Measurements from ENCODE around the gene CMTM3.
"Not testable (repeated sequence)": the region's sequence is repeated elsewhere in the genome, so short reads cannot be mapped to it uniquely, and the experiment has no call there.

Gene CMTM3

DNA sequence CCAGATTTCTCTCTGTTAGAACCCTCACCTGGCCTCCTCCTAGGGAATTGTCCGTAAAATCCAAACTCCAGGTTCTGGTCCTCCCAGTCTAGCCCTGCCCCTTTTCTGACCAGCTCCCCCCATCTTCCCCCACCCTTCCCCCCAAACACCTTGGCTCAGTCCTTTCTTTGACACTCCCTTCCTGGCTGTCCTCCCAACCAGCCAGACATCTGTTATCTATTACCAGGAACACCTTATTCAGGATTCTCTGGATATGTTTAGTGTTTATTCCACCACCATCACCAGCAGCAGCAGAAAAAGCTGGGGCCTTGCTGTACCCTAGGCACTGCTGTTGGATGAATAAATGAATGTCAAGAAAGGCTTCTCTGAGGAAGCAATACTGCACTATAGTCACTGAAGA lies 4.0 kb upstream of the CMTM3 start:
- FAIRE-seq = no peak
- no peak for DNase-seq (ENCODE audit: insufficient read length)
- TF ChIP-seq POLR2A (IDR thresholded peaks at IDR 0.05; ENCODE audit: low read depth, low read length) (no peak), TAF1 (IDR thresholded peaks at IDR 0.05; ENCODE audit: borderline replicate concordance, low read depth, low read length) (no peak), POLR2AphosphoS5 (IDR thresholded peaks at IDR 0.05; ENCODE audit: low read depth, low read length) (no peak)

DNA sequence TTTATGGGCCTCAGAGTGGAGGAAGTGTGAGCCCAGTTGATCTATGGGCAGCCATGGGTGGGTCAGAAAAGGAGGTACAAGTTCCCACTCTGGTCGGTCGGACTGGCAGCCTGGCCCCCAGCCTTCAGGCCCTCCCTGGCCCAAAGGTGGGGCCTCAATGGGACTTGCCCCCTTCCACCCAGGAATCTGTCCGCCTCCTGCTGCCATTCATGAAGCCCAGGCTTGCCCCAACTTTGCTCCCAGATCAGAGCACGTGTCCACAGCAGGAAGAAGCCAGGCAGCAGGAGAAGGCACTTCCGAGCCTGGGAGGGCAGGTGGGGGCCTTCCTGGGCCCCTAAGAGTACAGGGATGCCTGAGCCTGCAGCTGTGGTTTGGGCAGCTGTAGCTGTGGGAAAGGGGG lies 3.0 kb upstream of the CMTM3 start:
- no peak for TF ChIP-seq TAF1 (IDR thresholded peaks at IDR 0.05; ENCODE audit: borderline replicate concordance, low read depth, low read length)
- TF ChIP-seq POLR2A (IDR thresholded peaks at IDR 0.05; ENCODE audit: low read depth, low read length) = no peak
- no peak for TF ChIP-seq POLR2AphosphoS5 (IDR thresholded peaks at IDR 0.05; ENCODE audit: low read depth, low read length)
- no peak for DNase-seq (ENCODE audit: insufficient read length)
- no peak for FAIRE-seq

DNA sequence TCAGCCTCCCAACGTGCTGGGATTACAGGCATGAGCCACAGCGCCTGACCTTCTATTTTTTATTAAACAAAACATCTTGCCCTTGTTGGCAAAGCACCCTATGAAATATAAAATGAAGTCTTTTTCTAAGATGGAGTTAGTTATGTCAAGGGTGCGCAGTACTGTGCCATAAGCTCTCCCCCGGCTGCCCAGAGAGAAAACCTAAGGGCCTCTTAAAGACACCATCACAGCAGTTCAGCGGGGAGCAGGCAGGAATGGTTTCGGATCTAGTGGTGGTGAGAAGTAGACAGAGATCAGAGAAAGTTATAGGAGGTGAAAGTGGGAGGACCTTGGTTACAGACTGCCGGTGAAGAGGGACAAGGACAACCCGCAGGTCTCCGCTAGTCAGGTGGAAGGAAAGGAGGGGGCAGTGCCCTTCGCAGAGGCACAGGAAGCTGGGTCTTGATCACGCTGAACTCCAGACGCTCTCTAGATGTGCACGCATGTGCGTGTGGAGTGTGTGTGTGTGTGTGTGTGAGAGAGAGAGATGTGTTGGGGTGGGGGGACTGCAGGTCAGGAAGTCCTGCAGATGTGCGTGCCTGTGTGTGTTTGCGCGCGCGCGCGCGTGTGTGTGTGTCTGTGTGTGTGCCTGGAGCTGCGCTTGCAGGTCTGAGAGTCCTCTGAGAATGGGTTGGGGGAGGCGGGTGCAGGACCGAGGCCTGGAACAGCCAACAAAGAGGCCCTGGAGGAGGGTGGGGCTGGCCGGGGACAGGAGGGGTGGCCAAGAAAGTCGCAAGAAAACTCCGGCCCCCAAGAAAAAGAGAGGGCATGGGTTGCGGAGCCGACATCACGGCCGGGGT lies 748 bp upstream of the CMTM3 start:
- DNase-seq (ENCODE audit: insufficient read length) (peak; percentile 56), FAIRE-seq (peak; percentile 93)
- peak; percentile 57; the same call in 1 of the 2 replicates for TF ChIP-seq POLR2A (IDR thresholded peaks at IDR 0.05; ENCODE audit: low read depth, low read length)
- no peak for TF ChIP-seq TAF1 (IDR thresholded peaks at IDR 0.05; ENCODE audit: borderline replicate concordance, low read depth, low read length)
- TF ChIP-seq POLR2AphosphoS5 (IDR thresholded peaks at IDR 0.05; ENCODE audit: low read depth, low read length) = no peak

GRCh38 chr16:66605177-66605978 lies 874 bp downstream of the CMTM3 start:
- FAIRE-seq = no peak
- TF ChIP-seq TAF1 (IDR thresholded peaks at IDR 0.05; ENCODE audit: borderline replicate concordance, low read depth, low read length) (no peak), POLR2AphosphoS5 (IDR thresholded peaks at IDR 0.05; ENCODE audit: low read depth, low read length) (no peak), POLR2A (IDR thresholded peaks at IDR 0.05; ENCODE audit: low read depth, low read length) (no peak)
- DNase-seq (ENCODE audit: insufficient read length) = no peak

DNA sequence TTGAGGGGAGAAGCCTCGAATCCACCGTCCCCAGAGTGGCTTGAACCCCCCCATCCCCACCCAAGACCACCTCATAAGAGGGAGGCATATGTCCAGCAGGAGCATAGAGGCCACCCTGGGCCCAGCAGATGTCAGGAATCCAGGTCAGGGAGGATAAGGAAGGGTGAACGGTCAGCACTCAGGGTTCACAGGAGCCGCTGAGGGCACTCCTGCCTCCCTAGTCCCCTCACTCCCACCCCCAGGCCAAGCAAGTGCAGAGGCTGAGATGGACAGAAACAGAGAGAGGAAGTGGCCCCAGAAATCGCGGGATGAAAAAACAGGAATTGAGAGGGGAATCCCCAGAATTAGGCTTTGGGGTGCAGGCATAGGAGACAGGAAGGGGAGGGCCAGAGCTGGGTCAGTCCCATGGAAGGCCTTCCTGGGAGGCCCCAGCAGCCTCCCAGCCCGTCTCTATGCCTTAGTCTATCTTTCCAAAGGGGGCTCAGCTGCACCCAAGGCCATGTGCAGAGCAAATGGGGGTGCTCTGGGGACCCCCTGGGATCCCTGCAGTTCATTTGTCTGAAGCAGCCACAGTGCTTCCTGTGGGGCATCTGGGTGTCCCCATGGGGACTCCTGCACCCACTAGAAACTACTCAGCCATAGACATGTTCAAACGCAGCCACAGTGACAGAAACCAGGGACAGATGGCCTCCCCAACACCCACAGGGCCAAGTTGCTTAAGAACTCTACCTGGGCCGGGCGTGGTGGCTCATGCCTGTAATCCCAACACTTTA lies 1.7 kb downstream of the CMTM3 start:
- no peak for DNase-seq (ENCODE audit: insufficient read length)
- FAIRE-seq = peak; percentile 77
- TF ChIP-seq TAF1 (IDR thresholded peaks at IDR 0.05; ENCODE audit: borderline replicate concordance, low read depth, low read length) = no peak
- no peak for TF ChIP-seq POLR2A (IDR thresholded peaks at IDR 0.05; ENCODE audit: low read depth, low read length)

GRCh38 chr16:66608241-66609138 lies 4.0 kb downstream of the CMTM3 start:
- TF ChIP-seq POLR2AphosphoS5 (IDR thresholded peaks at IDR 0.05; ENCODE audit: low read depth, low read length) = no peak
- TF ChIP-seq TAF1 (IDR thresholded peaks at IDR 0.05; ENCODE audit: borderline replicate concordance, low read depth, low read length) = no peak
- no peak for TF ChIP-seq POLR2A (IDR thresholded peaks at IDR 0.05; ENCODE audit: low read depth, low read length)
- peak; percentile 90 for FAIRE-seq
- peak; percentile 91 for DNase-seq (ENCODE audit: insufficient read length)

DNA sequence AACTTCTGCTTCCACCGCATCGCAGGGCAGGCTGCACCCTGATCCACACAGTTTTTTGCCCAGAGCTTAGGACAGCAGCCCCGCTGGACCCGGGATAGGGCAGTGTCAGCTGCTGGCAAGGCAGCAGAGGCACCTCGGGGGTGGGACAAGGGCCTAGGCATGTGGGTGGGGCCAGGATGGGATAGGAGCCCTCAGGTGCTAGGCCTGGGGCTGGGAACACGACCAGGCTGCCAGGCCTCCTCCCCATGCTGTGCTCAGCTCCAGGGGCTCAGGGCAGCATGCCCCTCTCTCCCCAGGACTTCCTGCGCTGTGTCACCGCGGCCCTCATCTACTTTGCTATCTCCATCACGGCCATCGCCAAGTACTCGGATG lies 4.6 kb downstream of the CMTM3 start:
- FAIRE-seq (no peak), DNase-seq (ENCODE audit: insufficient read length) (no peak)
- TF ChIP-seq POLR2AphosphoS5 (IDR thresholded peaks at IDR 0.05; ENCODE audit: low read depth, low read length) (no peak), TAF1 (IDR thresholded peaks at IDR 0.05; ENCODE audit: borderline replicate concordance, low read depth, low read length) (no peak), POLR2A (IDR thresholded peaks at IDR 0.05; ENCODE audit: low read depth, low read length) (no peak)

- DNase-seq (ENCODE audit: insufficient read length) (no peak), FAIRE-seq (no peak)
- TF ChIP-seq POLR2A (IDR thresholded peaks at IDR 0.05; ENCODE audit: low read depth, low read length) (no peak), POLR2AphosphoS5 (IDR thresholded peaks at IDR 0.05; ENCODE audit: low read depth, low read length) (no peak), TAF1 (IDR thresholded peaks at IDR 0.05; ENCODE audit: borderline replicate concordance, low read depth, low read length) (no peak)
Observed at GRCh38 chr16:66610111-66610820, 5.8 kb downstream of the CMTM3 start.

- FAIRE-seq; DNase-seq (ENCODE audit: insufficient read length): not testable (repeated sequence)
Observed at GRCh38 chr16:66611911-66612310, 7.4 kb downstream of the CMTM3 start.

GRCh38 chr16:66612422-66612821 lies 7.9 kb downstream of the CMTM3 start:
- FAIRE-seq (no peak), DNase-seq (ENCODE audit: insufficient read length) (no peak)
- TF ChIP-seq POLR2A (IDR thresholded peaks at IDR 0.05; ENCODE audit: low read depth, low read length) (no peak), TAF1 (IDR thresholded peaks at IDR 0.05; ENCODE audit: borderline replicate concordance, low read depth, low read length) (no peak), POLR2AphosphoS5 (IDR thresholded peaks at IDR 0.05; ENCODE audit: low read depth, low read length) (no peak)
